ENCODE measurements around the gene PRDM16.

The PRDM16 gene

DNA sequence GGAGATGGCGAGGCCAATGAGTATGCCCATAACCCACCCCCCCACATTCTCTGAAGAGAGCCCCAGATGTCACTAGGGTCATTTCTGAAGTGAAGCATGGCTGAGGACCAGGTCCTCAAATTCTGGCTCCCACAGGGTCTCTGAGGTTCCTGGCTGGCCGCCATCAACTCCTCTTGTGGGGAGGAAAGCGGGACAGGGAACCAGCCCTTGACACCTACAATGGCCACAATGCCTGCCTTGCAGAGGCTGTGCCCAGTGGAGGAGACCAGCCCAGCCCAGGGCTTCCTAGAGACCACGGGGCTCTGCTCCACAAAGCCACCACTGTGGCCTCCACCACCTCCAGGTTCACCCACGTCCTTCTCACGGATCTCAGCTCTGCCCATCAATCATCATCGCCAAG, 265.4 kb downstream of the PRDM16 start:
- Histone ChIP-seq H2BK12ac (ENCODE audit: low read length in 2 of 2) (no peak overlapping the region), H3K79me1 (replicated peaks; ENCODE audit: low read length, poor library complexity, severe bottlenecking) (no peaks in the 10 kb centered on the region), H2BK15ac (ENCODE audit: low read depth, poor library complexity, severe bottlenecking) (no peak overlapping the region), H3K9me3 (ENCODE audit: control insufficient read depth, low read length) (no peaks in the 10 kb centered on the region), H3K4me2 (ENCODE audit: low read length, poor library complexity, severe bottlenecking) (no peak overlapping the region), H2AK5ac (ENCODE audit: low read length, severe bottlenecking) (no peak overlapping the region), H4K8ac (ENCODE audit: low read length) (no peak overlapping the region), H3K23ac (ENCODE audit: low read length in 2 of 2) (no peak overlapping the region), H3K27me3 (ENCODE audit: control insufficient read depth in 1 of 2, insufficient read depth in 1 of 2, low read length in 2 of 2) (peaks cover 8 to 45% of the 10 kb centered on the region in 2 experiments), H3K9ac (ENCODE audit: low read length) (no peak overlapping the region), H2BK5ac (ENCODE audit: low read depth, low read length, poor library complexity, severe bottlenecking) (no peak overlapping the region), H3K18ac (ENCODE audit: low read depth in 1 of 2, low read length in 2 of 2) (no peak overlapping the region), H3K14ac (ENCODE audit: low read length in 2 of 2) (no peak overlapping the region), H3K36me3 (ENCODE audit: control insufficient read depth in 1 of 2, insufficient read depth in 2 of 2, low read depth in 1 of 2, low read length in 2 of 2) (no peaks in the 10 kb centered on the region), H2BK120ac (ENCODE audit: low read depth, low read length) (no peak overlapping the region), H4K91ac (ENCODE audit: low read length) (no peak overlapping the region), H2AFZ (ENCODE audit: low read depth, low read length) (no peak overlapping the region), H3K4me3 (ENCODE audit: insufficient read depth in 1 of 2, low read depth in 1 of 2, low read length in 2 of 2) (no peak overlapping the region), H3K4ac (ENCODE audit: low read depth in 1 of 2, low read length in 2 of 2) (no peak overlapping the region), H3K4me1 (ENCODE audit: control insufficient read depth, insufficient read depth, low read depth, low read length) (no peaks in the 10 kb centered on the region), H3K27ac (ENCODE audit: low read length, poor library complexity, severe bottlenecking) (no peak overlapping the region)
- DNase-seq = no peak
- WGBS = 75% methylated on average over 7 of the region's 7 CpGs

DNA sequence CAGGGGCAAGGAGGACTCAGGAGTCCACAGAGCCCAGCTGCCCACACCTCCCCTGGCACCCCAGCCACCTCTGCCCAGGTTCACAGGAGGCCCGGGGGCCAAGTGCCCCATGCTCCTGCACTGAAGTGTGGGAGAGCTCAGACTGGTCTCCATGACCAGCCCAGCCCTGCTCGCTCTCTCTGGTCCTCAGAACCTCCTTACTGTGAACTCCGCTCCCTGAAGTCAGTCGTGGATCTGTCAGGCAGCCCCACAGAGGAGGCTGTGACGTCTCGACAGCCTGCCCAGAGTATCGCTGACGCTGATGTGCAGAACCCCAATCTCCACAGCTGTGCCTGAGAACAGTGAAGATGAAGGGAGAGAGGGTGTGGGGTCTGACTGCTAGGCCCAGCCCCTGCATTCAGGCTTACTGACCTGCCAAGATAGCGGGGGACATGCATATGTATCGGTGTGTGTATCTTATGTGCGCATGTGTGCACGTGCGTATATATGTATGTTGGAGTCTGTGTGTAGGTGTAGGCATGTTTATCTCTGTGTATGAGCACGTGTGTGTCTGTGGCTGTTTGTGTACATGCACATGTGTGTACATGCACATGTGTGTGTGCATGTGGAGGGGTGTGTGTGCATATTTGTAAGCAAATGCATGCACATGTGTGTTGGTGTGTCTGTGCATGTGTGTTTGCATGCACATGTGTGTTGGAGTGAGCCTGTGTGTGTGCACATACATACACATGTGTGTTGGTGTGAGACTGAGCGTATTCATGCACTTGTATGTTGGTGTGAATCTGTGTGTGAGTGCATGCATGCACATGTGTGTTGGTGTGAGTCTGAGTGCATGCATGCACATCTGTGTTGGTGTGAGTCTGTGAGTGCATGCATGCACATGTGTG, 267.0 kb downstream of the PRDM16 start:
- no peak overlapping the region for H3K9ac ChIP-seq (ENCODE audit: low read length)
- 79% methylated on average over 15 of the region's 15 CpGs for WGBS
- DNase-seq = no peak

DNA sequence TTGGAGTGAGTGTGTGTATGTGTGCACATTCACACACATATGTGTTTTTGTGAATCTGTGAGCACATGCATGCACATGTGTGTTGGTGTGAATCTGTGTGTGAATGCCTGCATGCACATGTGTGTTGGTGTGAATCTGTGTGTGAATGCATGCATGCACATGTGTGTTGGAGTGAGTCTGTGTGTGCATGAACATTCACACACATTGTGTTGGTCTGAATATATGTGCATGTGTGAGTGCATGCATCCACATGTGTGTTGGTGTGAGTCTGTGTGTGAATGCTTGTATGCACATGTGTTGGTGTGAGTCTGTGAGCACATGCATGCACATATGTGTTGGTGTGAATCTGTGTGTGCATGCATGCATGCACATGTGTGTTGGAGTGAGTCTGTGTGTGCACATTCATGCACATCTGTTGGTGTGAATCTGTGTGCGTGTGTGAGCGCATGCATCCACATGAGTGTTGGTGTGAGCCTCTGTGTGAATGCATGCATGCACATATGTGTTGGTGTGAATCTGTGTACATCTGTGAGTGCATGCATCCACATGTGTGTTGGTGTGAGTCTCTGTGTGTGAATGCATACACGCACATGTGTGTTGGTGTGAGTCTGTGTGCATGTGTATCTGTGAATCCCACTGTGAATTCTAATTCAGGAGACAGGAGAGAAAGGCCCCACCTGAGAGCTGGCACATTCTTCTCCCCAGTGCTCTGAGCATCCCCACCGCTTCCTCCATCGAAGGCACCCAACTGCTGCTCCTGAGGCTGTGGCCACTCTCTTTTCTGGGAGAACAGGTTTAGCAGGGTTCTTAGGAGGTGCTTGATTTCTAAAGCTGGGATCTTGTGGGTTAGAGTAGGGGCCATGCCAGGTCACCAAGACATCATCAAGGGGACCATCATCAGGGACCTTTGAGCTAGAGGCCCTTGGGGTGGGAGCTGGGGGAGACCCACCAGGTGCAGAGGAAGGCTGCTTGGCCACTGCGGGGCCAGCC, 267.9 kb downstream of the PRDM16 start:
- H3K14ac ChIP-seq (ENCODE audit: low read length in 2 of 2) = no peak overlapping the region
- WGBS = 94% methylated on average over 6 of the region's 6 CpGs
- no peaks in the 10 kb centered on the region for H3K9me3 ChIP-seq (ENCODE audit: control insufficient read depth, low read length)
- no peak overlapping the region for H2AFZ ChIP-seq (ENCODE audit: low read depth, low read length)
- no peak for DNase-seq
- no peak overlapping the region for H3K18ac ChIP-seq (ENCODE audit: low read depth in 1 of 2, low read length in 2 of 2)
- no peaks in the 10 kb centered on the region for H3K79me1 ChIP-seq (replicated peaks; ENCODE audit: low read length, poor library complexity, severe bottlenecking)
- H2BK15ac ChIP-seq (ENCODE audit: low read depth, poor library complexity, severe bottlenecking) = no peak overlapping the region
- no peak overlapping the region for H2BK5ac ChIP-seq (ENCODE audit: low read depth, low read length, poor library complexity, severe bottlenecking)
- no peaks in the 10 kb centered on the region for H3K4me1 ChIP-seq (ENCODE audit: control insufficient read depth, insufficient read depth, low read depth, low read length)
- H3K4me2 ChIP-seq (ENCODE audit: low read length, poor library complexity, severe bottlenecking) = no peak overlapping the region
- no peak overlapping the region for H2BK12ac ChIP-seq (ENCODE audit: low read length in 2 of 2)
- no peak overlapping the region for H3K4ac ChIP-seq (ENCODE audit: low read depth in 1 of 2, low read length in 2 of 2)
- no peak overlapping the region for H4K8ac ChIP-seq (ENCODE audit: low read length)
- no peak overlapping the region for H3K27ac ChIP-seq (ENCODE audit: low read length, poor library complexity, severe bottlenecking)
- H3K27me3 ChIP-seq (ENCODE audit: control insufficient read depth in 1 of 2, insufficient read depth in 1 of 2, low read length in 2 of 2) = peaks cover 4 to 69% of the 10 kb centered on the region in 2 experiments
- no peak overlapping the region for H3K4me3 ChIP-seq (ENCODE audit: insufficient read depth in 1 of 2, low read depth in 1 of 2, low read length in 2 of 2)
- no peak overlapping the region for H3K23ac ChIP-seq (ENCODE audit: low read length in 2 of 2)
- H2BK120ac ChIP-seq (ENCODE audit: low read depth, low read length) = no peak overlapping the region
- no peaks in the 10 kb centered on the region for H3K36me3 ChIP-seq (ENCODE audit: control insufficient read depth in 1 of 2, insufficient read depth in 2 of 2, low read depth in 1 of 2, low read length in 2 of 2)
- H3K9ac ChIP-seq (ENCODE audit: low read length) = no peak overlapping the region
- no peak overlapping the region for H4K91ac ChIP-seq (ENCODE audit: low read length)
- no peak overlapping the region for H2AK5ac ChIP-seq (ENCODE audit: low read length, severe bottlenecking)

More for the DNA sequence above, 267.0 kb downstream of the PRDM16 start:
- no peaks in the 10 kb centered on the region for H3K79me1 ChIP-seq (replicated peaks; ENCODE audit: low read length, poor library complexity, severe bottlenecking)
- peaks cover 4 to 61% of the 10 kb centered on the region in 2 experiments for H3K27me3 ChIP-seq (ENCODE audit: control insufficient read depth in 1 of 2, insufficient read depth in 1 of 2, low read length in 2 of 2)
- H3K14ac ChIP-seq (ENCODE audit: low read length in 2 of 2) = no peak overlapping the region
- H3K9me3 ChIP-seq (ENCODE audit: control insufficient read depth, low read length) = no peaks in the 10 kb centered on the region
- no peak overlapping the region for H2BK15ac ChIP-seq (ENCODE audit: low read depth, poor library complexity, severe bottlenecking)
- H3K36me3 ChIP-seq (ENCODE audit: control insufficient read depth in 1 of 2, insufficient read depth in 2 of 2, low read depth in 1 of 2, low read length in 2 of 2) = no peaks in the 10 kb centered on the region
- no peak overlapping the region for H2BK120ac ChIP-seq (ENCODE audit: low read depth, low read length)
- H3K18ac ChIP-seq (ENCODE audit: low read depth in 1 of 2, low read length in 2 of 2) = no peak overlapping the region
- no peak overlapping the region for H3K27ac ChIP-seq (ENCODE audit: low read length, poor library complexity, severe bottlenecking)
- H2AFZ ChIP-seq (ENCODE audit: low read depth, low read length) = no peak overlapping the region
- no peak overlapping the region for H4K91ac ChIP-seq (ENCODE audit: low read length)
- no peak overlapping the region for H2BK12ac ChIP-seq (ENCODE audit: low read length in 2 of 2)
- H3K4me2 ChIP-seq (ENCODE audit: low read length, poor library complexity, severe bottlenecking) = no peak overlapping the region
- no peak overlapping the region for H4K8ac ChIP-seq (ENCODE audit: low read length)
- H3K23ac ChIP-seq (ENCODE audit: low read length in 2 of 2) = no peak overlapping the region
- H2AK5ac ChIP-seq (ENCODE audit: low read length, severe bottlenecking) = no peak overlapping the region
- H3K4me1 ChIP-seq (ENCODE audit: control insufficient read depth, insufficient read depth, low read depth, low read length) = no peaks in the 10 kb centered on the region
- H2BK5ac ChIP-seq (ENCODE audit: low read depth, low read length, poor library complexity, severe bottlenecking) = no peak overlapping the region
- no peak overlapping the region for H3K4me3 ChIP-seq (ENCODE audit: insufficient read depth in 1 of 2, low read depth in 1 of 2, low read length in 2 of 2)
- H3K4ac ChIP-seq (ENCODE audit: low read depth in 1 of 2, low read length in 2 of 2) = no peak overlapping the region
